GM23248 (cell line): ENCODE measurements around the gene LGI4. TPM values are rescaled to one million over a fixed set of nuclear protein-coding genes. Genes with fewer than 3 reads are reported as not detected.
"Not testable (repeated sequence)": the region's sequence is repeated elsewhere in the genome, so short reads cannot be mapped to it uniquely, and the experiment has no call there.

Experiments used
- DNase-seq: peaks from one replicate; pipeline ENCODE4 v3.0.0-alpha.2; 2015
- H2AFZ ChIP-seq: fragments of 200-600 bp; sonication (generic); 2 replicates; pipeline ENCODE4 v1.6.1; 2016; ENCODE audit warnings: antibody characterized with exemption
- H3F3A ChIP-seq: fragments of 200-600 bp; sonication (generic); 2 replicates; pipeline ENCODE4 v1.6.1; 2016; ENCODE audit warnings: mild to moderate bottlenecking, antibody characterized with exemption, mixed run types; ENCODE audit not compliant: insufficient read depth
- H3K27ac ChIP-seq: fragments of 200-600 bp; sonication (generic); 2 replicates; pipeline ENCODE4 v1.5.1; 2016; ENCODE audit warnings: mild to moderate bottlenecking
- H3K27me3 ChIP-seq: fragments of 200-600 bp; sonication (generic); replicated peaks from 2 replicates; pipeline ENCODE4 v1.6.1; 2016; ENCODE audit warnings: mild to moderate bottlenecking; ENCODE audit not compliant: insufficient read depth
- H3K36me3 ChIP-seq: fragments of 200-600 bp; sonication (generic); 2 replicates; pipeline ENCODE4 v1.6.1; 2016; ENCODE audit warnings: low read depth, mild to moderate bottlenecking
- H3K4me1 ChIP-seq: fragments of 200-600 bp; sonication (generic); 2 replicates; pipeline ENCODE4 v1.6.1; 2016; ENCODE audit warnings: mild to moderate bottlenecking; ENCODE audit not compliant: insufficient read depth
- H3K4me2 ChIP-seq: fragments of 200-600 bp; sonication (generic); one replicate; pipeline ENCODE4 v1.6.1; 2016; ENCODE audit warnings: mild to moderate bottlenecking; ENCODE audit not compliant: unreplicated experiment
- H3K4me3 ChIP-seq: fragments of 200-600 bp; sonication (generic); 2 replicates; pipeline ENCODE4 v1.5.1; 2016; ENCODE audit warnings: mild to moderate bottlenecking
- H3K79me2 ChIP-seq: fragments of 200-600 bp; sonication (generic); 2 replicates; pipeline ENCODE4 v1.6.1; 2016; ENCODE audit warnings: mild to moderate bottlenecking; ENCODE audit not compliant: insufficient read depth
- H3K9ac ChIP-seq: fragments of 200-600 bp; sonication (generic); 2 replicates; pipeline ENCODE4 v1.6.1; 2016; ENCODE audit warnings: mild to moderate bottlenecking
- H3K9me2 ChIP-seq: fragments of 200-600 bp; sonication (generic); 2 replicates; pipeline ENCODE4 v1.6.1; 2016; ENCODE audit warnings: mixed run types, mild to moderate bottlenecking, moderate library complexity; ENCODE audit not compliant: insufficient read depth
- H3K9me3 ChIP-seq: fragments of 200-600 bp; sonication (generic); one replicate; pipeline ENCODE4 v1.6.1; 2017; ENCODE audit warnings: low read depth
- H4K20me1 ChIP-seq: fragments of 200-600 bp; sonication (generic); 2 replicates; pipeline ENCODE4 v1.6.0; 2016; ENCODE audit not compliant: insufficient read depth
- EZH2 ChIP-seq: fragments of 200-600 bp; sonication (generic); IDR thresholded peaks from 2 replicates; pipeline ENCODE4 v1.6.1; 2018; ENCODE audit warnings: antibody characterized with exemption, mild to moderate bottlenecking; ENCODE audit not compliant: insufficient read depth, poor library complexity, severe bottlenecking
- EZH2phosphoT487 ChIP-seq: fragments of 200-600 bp; sonication (generic); IDR thresholded peaks from 2 replicates; pipeline ENCODE4 v1.6.1; 2018; ENCODE audit warnings: antibody characterized with exemption, moderate library complexity, mild to moderate bottlenecking, low read depth; ENCODE audit not compliant: insufficient read depth
- WGBS, 2 experiments: methylation state at CpG; one replicate each; pipeline ENCODE4 v1.1.6; 2015 to 2017; ENCODE audit warnings: low lambda C conversion rate in 2 of 2, low coverage in 1 of 2; ENCODE audit errors: missing lambda C conversion rate in 2 of 2; 5-methylcytosine and 5-hydroxymethylcytosine counted together
- in situ Hi-C: fragments of 300-500 bp; cut with MboI; formaldehyde crosslinking; loops from 2 replicates; pipeline ENCODE4 v1.15.0; 2020
- polyA plus RNA-seq: library from polyadenylated mRNA; unstranded; fragments of >200 nt; fragmentation: Nextera tagmentation; extraction: Ambion mirVana; gene quantifications from 2 replicates; pipeline ENCODE4 v1.2.1, GENCODE V29; 2016
- total RNA-seq: library from RNA; depleted of rRNA; stranded (reverse); fragments of >200 nt; shearing (Covaris generic); gene quantifications from 2 replicates; pipeline ENCODE4 v1.2.3, GENCODE V29; 2014

Gene LGI4
- total and polyA plus RNA-seq, 2 experiments from 2014 or later, result 0.06 to 0.86 TPM

- H3K36me3 ChIP-seq, result no peaks in the 10 kb centered on the region
- H3K4me2 ChIP-seq, result no peak overlapping the region
- H3K9me2 ChIP-seq, result no peaks in the 10 kb centered on the region
- H3K9me3 ChIP-seq, result no peaks in the 10 kb centered on the region
- TF ChIP-seq EZH2phosphoT487 (no peak), EZH2 (no peak)
- no peaks in the 10 kb centered on the region for H3F3A ChIP-seq
- 85 to 87% methylated on average over 24 to 30 of the region's 30 CpGs for WGBS, 2 experiments
- no peak overlapping the region for H2AFZ ChIP-seq
- no peak overlapping the region for H3K4me3 ChIP-seq
- no peak for DNase-seq
- no peak overlapping the region for H3K9ac ChIP-seq
- no peak overlapping the region for H3K27ac ChIP-seq
- in situ Hi-C loops, result no loop called here
- no peaks in the 10 kb centered on the region for H4K20me1 ChIP-seq
- peaks cover 3% of the 10 kb centered on the region; the same call in 1 of the 2 replicates for H3K27me3 ChIP-seq
- H3K79me2 ChIP-seq, result no peaks in the 10 kb centered on the region
- H3K4me1 ChIP-seq, result no peaks in the 10 kb centered on the region
Measured at GRCh38 chr19:35105411-35106290, 29.2 kb downstream of the LGI4 start.

- no peaks in the 10 kb centered on the region for H3K9me3 ChIP-seq
- H3K4me2 ChIP-seq, result no peak overlapping the region
- H3K27ac ChIP-seq, result no peak overlapping the region
- no peak for DNase-seq
- no peaks in the 10 kb centered on the region for H3F3A ChIP-seq
- H3K9me2 ChIP-seq, result no peaks in the 10 kb centered on the region
- H3K27me3 ChIP-seq, result no peaks in the 10 kb centered on the region
- no peak overlapping the region for H3K4me3 ChIP-seq
- H4K20me1 ChIP-seq, result no peaks in the 10 kb centered on the region
- no peaks in the 10 kb centered on the region for H3K4me1 ChIP-seq
- H3K36me3 ChIP-seq, result no peaks in the 10 kb centered on the region
- TF ChIP-seq EZH2phosphoT487, result no peak
- 85% methylated on average over 6 of the region's 6 CpGs for WGBS, 2 experiments
- H3K9ac ChIP-seq, result no peak overlapping the region
- H3K79me2 ChIP-seq, result no peaks in the 10 kb centered on the region
- in situ Hi-C loops, result no loop called here
- no peak overlapping the region for H2AFZ ChIP-seq
Measured at GRCh38 chr19:35105047-35105410, 29.8 kb downstream of the LGI4 start.

DNA sequence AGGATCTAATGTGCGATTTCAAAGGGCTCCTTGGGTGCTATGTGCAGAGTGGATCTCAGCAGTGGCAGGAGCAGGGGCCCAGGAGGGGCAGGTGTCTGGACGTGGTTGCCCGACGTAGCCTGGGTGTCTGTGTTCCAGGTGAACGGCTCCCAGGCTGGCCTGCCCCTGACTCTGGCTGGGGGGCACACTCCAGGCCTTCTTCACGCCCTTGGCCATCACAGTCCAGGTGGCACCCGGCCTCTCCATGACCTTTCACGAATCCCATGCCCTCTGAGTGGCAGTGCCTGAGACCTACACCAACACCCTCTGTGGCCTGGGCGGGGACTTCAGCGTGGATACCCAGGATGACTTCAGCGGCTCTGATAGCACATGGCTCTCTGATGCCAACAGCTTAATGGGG lies 30.5 kb downstream of the LGI4 start:
- Histone ChIP-seq H3K27ac (no peak overlapping the region), H4K20me1 (no peaks in the 10 kb centered on the region), H3K79me2 (no peaks in the 10 kb centered on the region), H3K4me3 (no peak overlapping the region), H3K27me3 (no peaks in the 10 kb centered on the region), H3F3A (no peaks in the 10 kb centered on the region), H2AFZ (no peak overlapping the region), H3K9me3 (no peaks in the 10 kb centered on the region), H3K4me1 (no peaks in the 10 kb centered on the region), H3K36me3 (no peaks in the 10 kb centered on the region), H3K9ac (no peak overlapping the region), H3K4me2 (no peak overlapping the region), H3K9me2 (no peaks in the 10 kb centered on the region)
- 77 to 79% methylated on average over 8 to 11 of the region's 11 CpGs for WGBS, 2 experiments
- TF ChIP-seq EZH2 (no peak), EZH2phosphoT487 (no peak)
- no peak for DNase-seq
- in situ Hi-C loops, result no loop called here

DNA sequence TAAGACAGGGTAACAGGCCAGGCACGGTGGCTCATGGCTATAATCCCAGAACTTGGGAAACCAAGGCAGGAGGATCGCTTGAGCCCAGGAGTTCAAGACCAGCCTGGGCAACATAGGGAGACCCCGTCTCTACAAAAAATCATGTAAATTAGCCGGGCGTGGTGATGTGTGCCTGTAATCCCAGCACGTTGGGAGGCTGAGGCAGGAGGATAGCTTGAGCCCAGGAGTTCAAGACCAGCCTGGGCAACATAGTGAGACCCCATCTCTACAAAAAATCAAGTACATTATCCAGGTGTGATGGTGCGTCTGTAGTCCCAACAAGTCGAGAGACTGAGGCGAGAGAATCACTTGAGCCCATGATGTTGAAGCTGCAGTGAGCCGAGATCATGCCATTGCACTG lies 31.2 kb downstream of the LGI4 start:
- H3K4me3 ChIP-seq, H2AFZ ChIP-seq, H3K9me3 ChIP-seq, H3K9me2 ChIP-seq, H3K79me2 ChIP-seq, H3K4me2 ChIP-seq, H3K4me1 ChIP-seq, H3K27me3 ChIP-seq, H4K20me1 ChIP-seq, H3F3A ChIP-seq, DNase-seq, in situ Hi-C loops, H3K9ac ChIP-seq, H3K36me3 ChIP-seq, H3K27ac ChIP-seq: not testable (repeated sequence)
- 52 to 56% methylated on average over 10 of the region's 10 CpGs for WGBS, 2 experiments

DNA sequence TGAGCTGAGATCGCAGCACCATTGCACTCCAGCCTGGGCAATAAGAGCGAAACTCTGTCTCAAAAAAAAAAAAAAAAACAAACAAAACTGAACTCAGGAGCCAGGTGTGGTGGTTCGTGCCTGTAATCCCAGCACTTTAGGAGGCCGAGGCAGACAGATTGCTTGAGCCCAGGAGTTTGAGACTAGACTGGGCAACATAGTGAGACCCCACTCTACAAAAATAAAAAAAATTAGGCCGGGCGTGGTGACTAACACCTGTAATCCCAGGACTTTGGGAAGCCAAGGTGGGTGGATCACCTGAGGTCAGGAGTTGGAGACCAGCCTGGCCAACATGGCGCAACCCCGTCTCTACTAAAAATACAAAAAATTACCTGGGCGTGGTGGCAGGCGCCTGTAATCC lies 32.9 kb downstream of the LGI4 start:
- H3K4me1 ChIP-seq, H3K79me2 ChIP-seq, H4K20me1 ChIP-seq, H3K4me3 ChIP-seq, H3K27me3 ChIP-seq, H3K9ac ChIP-seq, H3K9me2 ChIP-seq, H3K9me3 ChIP-seq, H3K27ac ChIP-seq, H3K4me2 ChIP-seq, H3K36me3 ChIP-seq, DNase-seq, H3F3A ChIP-seq, H2AFZ ChIP-seq, in situ Hi-C loops: not testable (repeated sequence)
- WGBS, 2 experiments, result 87 to 93% methylated on average over 10 of the region's 10 CpGs
